Astrocyte (in vitro differentiated cells and primary cell): ENCODE results near the gene THOC3.
"Not testable (repeated sequence)": the region's sequence is repeated elsewhere in the genome, so short reads cannot be mapped to it uniquely, and the experiment has no call there.

Source experiments
- CTCF ChIP-seq: IDR thresholded peaks from 2 replicates; pipeline ENCODE4 v1.5.1; 2011; ENCODE audit warnings: low read depth, mild to moderate bottlenecking, inconsistent platforms, low read length, moderate library complexity; ENCODE audit not compliant: insufficient read depth
- EZH2 ChIP-seq: IDR thresholded peaks from 2 replicates; pipeline ENCODE4 v1.6.1; 2012; ENCODE audit warnings: mild to moderate bottlenecking, low read length, inconsistent platforms; ENCODE audit not compliant: insufficient read depth

- not testable (repeated sequence) for TF ChIP-seq CTCF, EZH2
These were observed 16.7 kb downstream of the THOC3 start for GRCh38 chr5:175951339-175951969.
